GM23338 (cell line): ENCODE results near the gene PUM2. TPM values are rescaled to one million over a fixed set of nuclear protein-coding genes. Genes with fewer than 3 reads are reported as not detected.

Experiments
- ATAC-seq: fragments of 200-7000 bp; cut with Tn5 transposase; 3 replicates; pipeline ENCODE4 v1.9.1; 2020
- DNase-seq: peaks from one replicate; pipeline ENCODE4 v3.0.0-alpha.2; 2015; ENCODE audit warnings: low spot score
- H2AFZ ChIP-seq: fragments of 200-600 bp; sonication (generic); 2 replicates; pipeline ENCODE4 v1.8.0; 2016; ENCODE audit warnings: antibody characterized with exemption, mild to moderate bottlenecking, moderate library complexity
- H3F3A ChIP-seq: fragments of 200-600 bp; sonication (generic); replicated peaks from 2 replicates; pipeline ENCODE4 v1.8.0; 2017; ENCODE audit warnings: antibody characterized with exemption, mixed run types, low read depth
- H3K27ac ChIP-seq: fragments of 200-600 bp; sonication (generic); 2 replicates; pipeline ENCODE4 v1.6.1; 2016; ENCODE audit warnings: low read depth
- H3K27me3 ChIP-seq: fragments of 200-600 bp; sonication (generic); 2 replicates; pipeline ENCODE4 v1.8.0; 2016; ENCODE audit warnings: mild to moderate bottlenecking, mixed run types, moderate library complexity; ENCODE audit not compliant: insufficient read depth
- H3K36me3 ChIP-seq: fragments of 200-600 bp; sonication (generic); 2 replicates; pipeline ENCODE4 v1.8.0; 2016; ENCODE audit warnings: mild to moderate bottlenecking; ENCODE audit not compliant: insufficient read depth
- H3K4me1 ChIP-seq: fragments of 200-600 bp; sonication (generic); 2 replicates; pipeline ENCODE4 v1.8.0; 2016; ENCODE audit warnings: mild to moderate bottlenecking, moderate library complexity; ENCODE audit not compliant: insufficient read depth
- H3K4me2 ChIP-seq: fragments of 200-600 bp; sonication (generic); 2 replicates; pipeline ENCODE4 v1.7.1; 2017; ENCODE audit warnings: mixed run types
- H3K4me3 ChIP-seq: fragments of 200-600 bp; sonication (generic); 2 replicates; pipeline ENCODE4 v1.6.1; 2016; ENCODE audit warnings: mixed run types
- H3K79me2 ChIP-seq: fragments of 200-600 bp; sonication (generic); replicated peaks from 2 replicates; pipeline ENCODE4 v1.8.0; 2017; ENCODE audit warnings: mild to moderate bottlenecking; ENCODE audit not compliant: insufficient read depth
- H3K9me2 ChIP-seq: fragments of 200-600 bp; sonication (generic); 2 replicates; pipeline ENCODE4 v1.8.0; 2017; ENCODE audit not compliant: insufficient read depth
- H4K20me1 ChIP-seq: fragments of 200-600 bp; sonication (generic); replicated peaks from 2 replicates; pipeline ENCODE4 v1.8.0; 2017; ENCODE audit warnings: mild to moderate bottlenecking; ENCODE audit not compliant: insufficient read depth
- H3K27ac Mint-ChIP-seq: 2 replicates; pipeline ENCODE4 v1.8.0; 2020; ENCODE audit warnings: inconsistent platforms, mild to moderate bottlenecking, moderate library complexity, mixed read lengths
- H3K27me3 Mint-ChIP-seq: 3 replicates; pipeline ENCODE4 v1.8.0; 2022; ENCODE audit warnings: low read depth, mild to moderate bottlenecking, moderate library complexity, mixed read lengths, inconsistent platforms; ENCODE audit not compliant: insufficient read depth, poor library complexity
- H3K36me3 Mint-ChIP-seq: 3 replicates; pipeline ENCODE4 v1.8.0; 2021; ENCODE audit warnings: low read depth, mild to moderate bottlenecking, inconsistent platforms, moderate library complexity, mixed read lengths
- H3K4me1 Mint-ChIP-seq: 3 replicates; pipeline ENCODE4 v1.8.0; 2020; ENCODE audit warnings: mild to moderate bottlenecking, inconsistent platforms, mixed read lengths
- H3K4me3 Mint-ChIP-seq: 3 replicates; pipeline ENCODE4 v1.8.0; 2021; ENCODE audit warnings: moderate library complexity, mild to moderate bottlenecking, inconsistent platforms, mixed read lengths
- H3K9me3 Mint-ChIP-seq: 3 replicates; pipeline ENCODE4 v1.8.0; 2020; ENCODE audit warnings: moderate library complexity, mild to moderate bottlenecking, inconsistent platforms, mixed read lengths
- CREB1 ChIP-seq: fragments of 250-450 bp; sonication (Bioruptor Pico); IDR thresholded peaks from 2 replicates; pipeline ENCODE4 v1.5.0; 2020; ENCODE audit warnings: low read depth, mild to moderate bottlenecking, moderate library complexity
- EZH2 ChIP-seq: fragments of 200-600 bp; sonication (generic); IDR thresholded peaks from one replicate; pipeline ENCODE4 v1.8.0; 2017; ENCODE audit warnings: antibody characterized with exemption, mild to moderate bottlenecking, low read depth; ENCODE audit not compliant: unreplicated experiment
- EZH2phosphoT487 ChIP-seq: fragments of 200-600 bp; sonication (generic); IDR thresholded peaks from one replicate; pipeline ENCODE4 v1.8.1; 2018; ENCODE audit warnings: antibody characterized with exemption; ENCODE audit not compliant: unreplicated experiment
- JUNB ChIP-seq: IDR thresholded peaks from one replicate; pipeline ENCODE4 v1.6.1; 2016; ENCODE audit warnings: antibody characterized with exemption; ENCODE audit not compliant: unreplicated experiment
- NANOG ChIP-seq: IDR thresholded peaks from 2 replicates; pipeline ENCODE4 v1.6.1; 2016; ENCODE audit warnings: antibody characterized with exemption, borderline replicate concordance
- POLR2AphosphoS5 ChIP-seq: IDR thresholded peaks from 2 replicates; pipeline ENCODE4 v1.6.1; 2016; ENCODE audit warnings: antibody characterized with exemption, low read depth
- STAT1 ChIP-seq: IDR thresholded peaks from one replicate; pipeline ENCODE4 v1.6.1; 2016; ENCODE audit warnings: antibody characterized with exemption; ENCODE audit not compliant: unreplicated experiment
- ZNF114 ChIP-seq: fragments of 250-450 bp; sonication (Bioruptor Pico); IDR thresholded peaks from 2 replicates; pipeline ENCODE4 v1.5.0; 2020; ENCODE audit warnings: mild to moderate bottlenecking, moderate library complexity
- ZNF331 ChIP-seq: fragments of 250-450 bp; sonication (Bioruptor Pico); IDR thresholded peaks from 2 replicates; pipeline ENCODE4 v1.5.0; 2020; ENCODE audit warnings: low read depth, mild to moderate bottlenecking, moderate library complexity
- polyA plus RNA-seq: library from polyadenylated mRNA; unstranded; fragments of >200 nt; fragmentation: Nextera tagmentation; extraction: Ambion mirVana; gene quantifications from 2 replicates; pipeline ENCODE4 v1.2.1, GENCODE V29; 2016
- total RNA-seq: library from RNA; depleted of rRNA; stranded (reverse); fragments of >200 nt; shearing (Covaris generic); gene quantifications from 2 replicates; pipeline ENCODE4 v1.2.3, GENCODE V29; 2014
- TF ChIP-seq, protein P1 (sequence below): IDR thresholded peaks from 2 replicates; pipeline ENCODE4 v1.6.1; 2016; ENCODE audit warnings: antibody characterized with exemption
- TF ChIP-seq, protein P2 (sequence below): IDR thresholded peaks from one replicate; pipeline ENCODE4 v1.6.1; 2018; ENCODE audit warnings: antibody characterized with exemption; ENCODE audit not compliant: unreplicated experiment
- TF ChIP-seq, protein P3 (sequence below), 2 experiments: fragments of 200-600 bp in 1 of 2; sonication (generic) in 1 of 2; conservative IDR thresholded peaks; 2 replicates each; pipeline versions ENCODE4 v1.5.1 to v1.6.1; 2016 to 2017; ENCODE audit warnings: antibody characterized with exemption in 2 of 2, low read depth in 2 of 2, mild to moderate bottlenecking in 2 of 2, moderate library complexity in 1 of 2
- TF ChIP-seq, protein P4 (sequence below): fragments of 250-450 bp; sonication (Bioruptor Pico); IDR thresholded peaks from 2 replicates; pipeline ENCODE4 v1.5.0; 2020; ENCODE audit warnings: mild to moderate bottlenecking, moderate library complexity

The PUM2 gene
- total and polyA plus RNA-seq, 2 experiments from 2014 or later: 29.9 to 94.1 TPM

DNA sequence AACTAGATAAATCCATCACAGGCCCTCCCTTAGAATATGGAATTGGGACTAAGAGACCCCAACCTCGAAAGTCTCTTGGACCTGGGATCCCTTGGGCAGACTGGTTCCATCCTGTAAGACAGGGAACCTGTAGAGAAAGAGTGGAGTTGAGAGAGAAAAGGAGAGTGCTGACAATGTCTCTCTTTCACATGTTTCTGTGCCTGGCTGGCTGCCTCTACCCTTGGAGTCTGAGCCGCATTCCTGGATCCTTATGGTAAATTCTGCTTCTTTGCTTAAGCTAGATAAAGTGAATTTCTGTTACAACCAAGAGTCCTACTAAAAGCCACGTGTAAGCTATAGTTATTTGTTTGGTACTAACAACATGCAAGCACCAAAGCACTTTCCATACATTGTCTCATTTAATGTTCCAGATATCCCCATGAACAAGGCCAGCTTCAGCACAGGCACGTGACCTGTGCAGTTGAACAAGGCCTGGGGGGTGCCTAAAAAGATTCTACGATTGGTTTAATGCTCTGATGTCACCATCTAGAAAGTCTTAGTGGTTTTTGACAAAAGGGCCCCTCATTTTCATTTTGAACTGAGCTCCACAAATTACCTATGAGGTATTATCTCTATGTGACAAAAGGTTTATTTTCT is 2.1 kb upstream of the PUM2 start:
- peaks cover 8% of the 10 kb centered on the region for H3K36me3 Mint-ChIP-seq
- Histone ChIP-seq H2AFZ (peak overlapping the region; percentile 78), H3K27me3 (no peaks in the 10 kb centered on the region), H3K9me2 (no peaks in the 10 kb centered on the region), H3F3A (peaks cover 8% of the 10 kb centered on the region; the same call in 1 of the 2 replicates), H3K4me2 (peak overlapping the region; percentile 94), H3K79me2 (peaks cover 25% of the 10 kb centered on the region), H4K20me1 (peaks cover 15% of the 10 kb centered on the region), H3K4me3 (peak overlapping the region; percentile 79; the same call in 1 of the 2 replicates), H3K4me1 (peaks cover 36% of the 10 kb centered on the region), H3K36me3 (no peaks in the 10 kb centered on the region), H3K27ac (no peak overlapping the region)
- ATAC-seq (no peak), DNase-seq (peak; percentile 25)
- TF ChIP-seq EZH2 (no peak), POLR2AphosphoS5 (no peak), JUNB (no peak), NANOG (no peak), ZNF331 (CRISPR knock-in tag) (no peak), STAT1 (no peak), EZH2phosphoT487 (no peak), ZNF114 (CRISPR knock-in tag) (no peak), CREB1 (CRISPR knock-in tag) (no peak)
- TF ChIP-seq, protein P1, sequence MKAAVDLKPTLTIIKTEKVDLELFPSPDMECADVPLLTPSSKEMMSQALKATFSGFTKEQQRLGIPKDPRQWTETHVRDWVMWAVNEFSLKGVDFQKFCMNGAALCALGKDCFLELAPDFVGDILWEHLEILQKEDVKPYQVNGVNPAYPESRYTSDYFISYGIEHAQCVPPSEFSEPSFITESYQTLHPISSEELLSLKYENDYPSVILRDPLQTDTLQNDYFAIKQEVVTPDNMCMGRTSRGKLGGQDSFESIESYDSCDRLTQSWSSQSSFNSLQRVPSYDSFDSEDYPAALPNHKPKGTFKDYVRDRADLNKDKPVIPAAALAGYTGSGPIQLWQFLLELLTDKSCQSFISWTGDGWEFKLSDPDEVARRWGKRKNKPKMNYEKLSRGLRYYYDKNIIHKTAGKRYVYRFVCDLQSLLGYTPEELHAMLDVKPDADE: no peak
- TF ChIP-seq, protein P2, sequence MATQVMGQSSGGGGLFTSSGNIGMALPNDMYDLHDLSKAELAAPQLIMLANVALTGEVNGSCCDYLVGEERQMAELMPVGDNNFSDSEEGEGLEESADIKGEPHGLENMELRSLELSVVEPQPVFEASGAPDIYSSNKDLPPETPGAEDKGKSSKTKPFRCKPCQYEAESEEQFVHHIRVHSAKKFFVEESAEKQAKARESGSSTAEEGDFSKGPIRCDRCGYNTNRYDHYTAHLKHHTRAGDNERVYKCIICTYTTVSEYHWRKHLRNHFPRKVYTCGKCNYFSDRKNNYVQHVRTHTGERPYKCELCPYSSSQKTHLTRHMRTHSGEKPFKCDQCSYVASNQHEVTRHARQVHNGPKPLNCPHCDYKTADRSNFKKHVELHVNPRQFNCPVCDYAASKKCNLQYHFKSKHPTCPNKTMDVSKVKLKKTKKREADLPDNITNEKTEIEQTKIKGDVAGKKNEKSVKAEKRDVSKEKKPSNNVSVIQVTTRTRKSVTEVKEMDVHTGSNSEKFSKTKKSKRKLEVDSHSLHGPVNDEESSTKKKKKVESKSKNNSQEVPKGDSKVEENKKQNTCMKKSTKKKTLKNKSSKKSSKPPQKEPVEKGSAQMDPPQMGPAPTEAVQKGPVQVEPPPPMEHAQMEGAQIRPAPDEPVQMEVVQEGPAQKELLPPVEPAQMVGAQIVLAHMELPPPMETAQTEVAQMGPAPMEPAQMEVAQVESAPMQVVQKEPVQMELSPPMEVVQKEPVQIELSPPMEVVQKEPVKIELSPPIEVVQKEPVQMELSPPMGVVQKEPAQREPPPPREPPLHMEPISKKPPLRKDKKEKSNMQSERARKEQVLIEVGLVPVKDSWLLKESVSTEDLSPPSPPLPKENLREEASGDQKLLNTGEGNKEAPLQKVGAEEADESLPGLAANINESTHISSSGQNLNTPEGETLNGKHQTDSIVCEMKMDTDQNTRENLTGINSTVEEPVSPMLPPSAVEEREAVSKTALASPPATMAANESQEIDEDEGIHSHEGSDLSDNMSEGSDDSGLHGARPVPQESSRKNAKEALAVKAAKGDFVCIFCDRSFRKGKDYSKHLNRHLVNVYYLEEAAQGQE: no peak
- TF ChIP-seq, protein P3, sequence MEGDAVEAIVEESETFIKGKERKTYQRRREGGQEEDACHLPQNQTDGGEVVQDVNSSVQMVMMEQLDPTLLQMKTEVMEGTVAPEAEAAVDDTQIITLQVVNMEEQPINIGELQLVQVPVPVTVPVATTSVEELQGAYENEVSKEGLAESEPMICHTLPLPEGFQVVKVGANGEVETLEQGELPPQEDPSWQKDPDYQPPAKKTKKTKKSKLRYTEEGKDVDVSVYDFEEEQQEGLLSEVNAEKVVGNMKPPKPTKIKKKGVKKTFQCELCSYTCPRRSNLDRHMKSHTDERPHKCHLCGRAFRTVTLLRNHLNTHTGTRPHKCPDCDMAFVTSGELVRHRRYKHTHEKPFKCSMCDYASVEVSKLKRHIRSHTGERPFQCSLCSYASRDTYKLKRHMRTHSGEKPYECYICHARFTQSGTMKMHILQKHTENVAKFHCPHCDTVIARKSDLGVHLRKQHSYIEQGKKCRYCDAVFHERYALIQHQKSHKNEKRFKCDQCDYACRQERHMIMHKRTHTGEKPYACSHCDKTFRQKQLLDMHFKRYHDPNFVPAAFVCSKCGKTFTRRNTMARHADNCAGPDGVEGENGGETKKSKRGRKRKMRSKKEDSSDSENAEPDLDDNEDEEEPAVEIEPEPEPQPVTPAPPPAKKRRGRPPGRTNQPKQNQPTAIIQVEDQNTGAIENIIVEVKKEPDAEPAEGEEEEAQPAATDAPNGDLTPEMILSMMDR (conservative IDR thresholded peaks at IDR 0.05; ENCODE audit: low read depth in 2 of 2): no peak
- TF ChIP-seq, protein P4, sequence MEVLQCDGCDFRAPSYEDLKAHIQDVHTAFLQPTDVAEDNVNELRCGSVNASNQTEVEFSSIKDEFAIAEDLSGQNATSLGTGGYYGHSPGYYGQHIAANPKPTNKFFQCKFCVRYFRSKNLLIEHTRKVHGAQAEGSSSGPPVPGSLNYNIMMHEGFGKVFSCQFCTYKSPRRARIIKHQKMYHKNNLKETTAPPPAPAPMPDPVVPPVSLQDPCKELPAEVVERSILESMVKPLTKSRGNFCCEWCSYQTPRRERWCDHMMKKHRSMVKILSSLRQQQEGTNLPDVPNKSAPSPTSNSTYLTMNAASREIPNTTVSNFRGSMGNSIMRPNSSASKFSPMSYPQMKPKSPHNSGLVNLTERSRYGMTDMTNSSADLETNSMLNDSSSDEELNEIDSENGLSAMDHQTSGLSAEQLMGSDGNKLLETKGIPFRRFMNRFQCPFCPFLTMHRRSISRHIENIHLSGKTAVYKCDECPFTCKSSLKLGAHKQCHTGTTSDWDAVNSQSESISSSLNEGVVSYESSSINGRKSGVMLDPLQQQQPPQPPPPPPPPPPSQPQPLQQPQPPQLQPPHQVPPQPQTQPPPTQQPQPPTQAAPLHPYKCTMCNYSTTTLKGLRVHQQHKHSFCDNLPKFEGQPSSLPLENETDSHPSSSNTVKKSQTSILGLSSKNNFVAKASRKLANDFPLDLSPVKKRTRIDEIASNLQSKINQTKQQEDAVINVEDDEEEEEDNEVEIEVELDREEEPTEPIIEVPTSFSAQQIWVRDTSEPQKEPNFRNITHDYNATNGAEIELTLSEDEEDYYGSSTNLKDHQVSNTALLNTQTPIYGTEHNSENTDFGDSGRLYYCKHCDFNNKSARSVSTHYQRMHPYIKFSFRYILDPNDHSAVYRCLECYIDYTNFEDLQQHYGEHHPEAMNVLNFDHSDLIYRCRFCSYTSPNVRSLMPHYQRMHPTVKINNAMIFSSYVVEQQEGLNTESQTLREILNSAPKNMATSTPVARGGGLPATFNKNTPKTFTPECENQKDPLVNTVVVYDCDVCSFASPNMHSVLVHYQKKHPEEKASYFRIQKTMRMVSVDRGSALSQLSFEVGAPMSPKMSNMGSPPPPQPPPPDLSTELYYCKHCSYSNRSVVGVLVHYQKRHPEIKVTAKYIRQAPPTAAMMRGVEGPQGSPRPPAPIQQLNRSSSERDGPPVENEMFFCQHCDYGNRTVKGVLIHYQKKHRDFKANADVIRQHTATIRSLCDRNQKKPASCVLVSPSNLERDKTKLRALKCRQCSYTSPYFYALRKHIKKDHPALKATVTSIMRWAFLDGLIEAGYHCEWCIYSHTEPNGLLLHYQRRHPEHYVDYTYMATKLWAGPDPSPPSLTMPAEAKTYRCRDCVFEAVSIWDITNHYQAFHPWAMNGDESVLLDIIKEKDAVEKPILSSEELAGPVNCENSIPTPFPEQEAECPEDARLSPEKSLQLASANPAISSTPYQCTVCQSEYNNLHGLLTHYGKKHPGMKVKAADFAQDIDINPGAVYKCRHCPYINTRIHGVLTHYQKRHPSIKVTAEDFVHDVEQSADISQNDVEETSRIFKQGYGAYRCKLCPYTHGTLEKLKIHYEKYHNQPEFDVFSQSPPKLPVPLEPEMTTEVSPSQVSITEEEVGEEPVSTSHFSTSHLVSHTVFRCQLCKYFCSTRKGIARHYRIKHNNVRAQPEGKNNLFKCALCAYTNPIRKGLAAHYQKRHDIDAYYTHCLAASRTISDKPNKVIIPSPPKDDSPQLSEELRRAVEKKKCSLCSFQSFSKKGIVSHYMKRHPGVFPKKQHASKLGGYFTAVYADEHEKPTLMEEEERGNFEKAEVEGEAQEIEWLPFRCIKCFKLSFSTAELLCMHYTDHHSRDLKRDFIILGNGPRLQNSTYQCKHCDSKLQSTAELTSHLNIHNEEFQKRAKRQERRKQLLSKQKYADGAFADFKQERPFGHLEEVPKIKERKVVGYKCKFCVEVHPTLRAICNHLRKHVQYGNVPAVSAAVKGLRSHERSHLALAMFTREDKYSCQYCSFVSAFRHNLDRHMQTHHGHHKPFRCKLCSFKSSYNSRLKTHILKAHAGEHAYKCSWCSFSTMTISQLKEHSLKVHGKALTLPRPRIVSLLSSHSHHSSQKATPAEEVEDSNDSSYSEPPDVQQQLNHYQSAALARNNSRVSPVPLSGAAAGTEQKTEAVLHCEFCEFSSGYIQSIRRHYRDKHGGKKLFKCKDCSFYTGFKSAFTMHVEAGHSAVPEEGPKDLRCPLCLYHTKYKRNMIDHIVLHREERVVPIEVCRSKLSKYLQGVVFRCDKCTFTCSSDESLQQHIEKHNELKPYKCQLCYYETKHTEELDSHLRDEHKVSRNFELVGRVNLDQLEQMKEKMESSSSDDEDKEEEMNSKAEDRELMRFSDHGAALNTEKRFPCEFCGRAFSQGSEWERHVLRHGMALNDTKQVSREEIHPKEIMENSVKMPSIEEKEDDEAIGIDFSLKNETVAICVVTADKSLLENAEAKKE: no peak
- H3K4me3 Mint-ChIP-seq: no peak overlapping the region
- H3K27me3 Mint-ChIP-seq: peaks cover 6% of the 10 kb centered on the region
- no peak overlapping the region for H3K27ac Mint-ChIP-seq
- no peaks in the 10 kb centered on the region for H3K9me3 Mint-ChIP-seq
- peaks cover 9% of the 10 kb centered on the region for H3K4me1 Mint-ChIP-seq
